ENCODE data around the gene APPL1. TPM values are rescaled to one million over a fixed set of nuclear protein-coding genes. Genes with fewer than 3 reads are reported as not detected.
A peak's percentile ranks its signal among the peaks of the same experiment; 100 is the strongest.

The APPL1 gene, protein sequence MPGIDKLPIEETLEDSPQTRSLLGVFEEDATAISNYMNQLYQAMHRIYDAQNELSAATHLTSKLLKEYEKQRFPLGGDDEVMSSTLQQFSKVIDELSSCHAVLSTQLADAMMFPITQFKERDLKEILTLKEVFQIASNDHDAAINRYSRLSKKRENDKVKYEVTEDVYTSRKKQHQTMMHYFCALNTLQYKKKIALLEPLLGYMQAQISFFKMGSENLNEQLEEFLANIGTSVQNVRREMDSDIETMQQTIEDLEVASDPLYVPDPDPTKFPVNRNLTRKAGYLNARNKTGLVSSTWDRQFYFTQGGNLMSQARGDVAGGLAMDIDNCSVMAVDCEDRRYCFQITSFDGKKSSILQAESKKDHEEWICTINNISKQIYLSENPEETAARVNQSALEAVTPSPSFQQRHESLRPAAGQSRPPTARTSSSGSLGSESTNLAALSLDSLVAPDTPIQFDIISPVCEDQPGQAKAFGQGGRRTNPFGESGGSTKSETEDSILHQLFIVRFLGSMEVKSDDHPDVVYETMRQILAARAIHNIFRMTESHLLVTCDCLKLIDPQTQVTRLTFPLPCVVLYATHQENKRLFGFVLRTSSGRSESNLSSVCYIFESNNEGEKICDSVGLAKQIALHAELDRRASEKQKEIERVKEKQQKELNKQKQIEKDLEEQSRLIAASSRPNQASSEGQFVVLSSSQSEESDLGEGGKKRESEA
- total RNA-seq: 63.0 TPM

DNA sequence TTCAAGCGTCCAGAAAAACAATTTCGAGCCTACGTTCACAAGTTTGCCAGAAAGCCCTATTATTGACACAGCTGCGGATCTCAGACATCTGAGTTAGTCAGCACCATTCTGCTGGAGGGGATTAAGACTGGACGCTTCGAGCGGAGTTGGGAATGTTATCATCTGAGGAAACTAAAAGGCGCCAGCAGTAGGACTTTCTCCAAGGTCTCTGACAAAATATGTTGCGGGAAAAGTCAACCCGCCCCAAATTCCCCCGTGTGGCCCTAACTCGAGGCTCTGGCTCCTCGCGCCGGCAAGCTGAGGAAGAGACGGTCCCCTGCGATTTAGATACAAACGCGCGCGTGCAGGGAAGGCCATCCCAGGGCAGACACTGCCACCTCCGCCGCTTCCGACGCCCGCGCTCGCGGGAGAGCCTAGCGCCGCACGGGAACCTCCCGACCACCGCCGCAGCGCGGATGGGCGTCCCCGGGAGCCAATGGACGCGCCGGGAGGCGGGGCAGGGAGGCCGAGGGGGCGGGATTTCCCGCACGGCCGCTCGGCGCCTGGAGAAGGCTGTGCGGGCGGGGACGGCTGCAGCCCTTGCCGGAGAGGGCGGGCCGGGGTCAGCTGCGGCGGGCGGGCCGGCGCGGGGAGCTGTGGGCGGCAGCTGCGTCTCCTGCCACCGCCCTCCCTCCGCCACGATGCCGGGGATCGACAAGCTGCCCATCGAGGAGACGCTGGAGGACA is at the start of gene APPL1:
Gene APPL1 (plus strand): TSS at position 526 of the 726 bp plus-strand sequence. CDS start 155 bp downstream, at position 681.
- DNase-seq: peak; percentile 90

DNA sequence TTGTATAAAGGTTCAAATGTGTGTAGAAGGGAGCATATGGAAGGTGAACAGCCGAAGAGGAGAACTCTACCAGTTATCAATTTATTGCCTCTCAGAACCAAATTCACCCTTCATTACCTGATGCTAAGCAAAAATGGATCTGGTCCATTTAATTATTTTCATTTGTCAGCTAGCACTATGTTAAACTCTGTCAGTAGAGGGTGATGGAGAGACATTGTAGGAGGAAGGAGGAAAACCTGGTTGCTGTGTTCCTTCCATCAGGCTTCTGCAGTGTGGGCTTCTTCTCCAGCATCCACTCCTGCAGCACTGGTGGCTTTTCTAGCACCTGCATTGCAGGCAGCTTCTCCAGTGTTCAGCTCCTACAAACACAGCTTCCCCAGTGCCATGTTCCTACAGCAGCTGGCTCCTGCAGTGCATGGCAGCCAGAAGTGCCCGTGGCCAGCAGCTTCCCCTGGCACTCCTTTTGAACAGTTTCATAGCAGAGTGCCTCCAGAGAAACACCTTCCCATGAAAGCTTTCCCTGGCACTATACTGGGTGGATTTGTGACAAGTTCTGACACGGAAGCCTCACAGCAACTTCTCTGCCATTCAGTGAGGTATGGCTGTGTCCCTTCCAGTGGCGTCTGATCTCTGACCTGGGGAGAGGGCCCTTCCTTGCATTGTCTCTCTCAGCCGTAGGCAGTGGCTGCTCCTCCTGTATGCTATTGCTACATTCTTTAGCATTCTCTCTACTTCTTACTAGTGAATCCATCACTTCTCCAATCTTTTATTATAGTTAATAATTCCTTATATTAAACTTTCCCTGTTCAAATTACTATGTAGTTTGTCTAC is 47.7 kb upstream of the APPL1 start:
- no peak for DNase-seq

DNA sequence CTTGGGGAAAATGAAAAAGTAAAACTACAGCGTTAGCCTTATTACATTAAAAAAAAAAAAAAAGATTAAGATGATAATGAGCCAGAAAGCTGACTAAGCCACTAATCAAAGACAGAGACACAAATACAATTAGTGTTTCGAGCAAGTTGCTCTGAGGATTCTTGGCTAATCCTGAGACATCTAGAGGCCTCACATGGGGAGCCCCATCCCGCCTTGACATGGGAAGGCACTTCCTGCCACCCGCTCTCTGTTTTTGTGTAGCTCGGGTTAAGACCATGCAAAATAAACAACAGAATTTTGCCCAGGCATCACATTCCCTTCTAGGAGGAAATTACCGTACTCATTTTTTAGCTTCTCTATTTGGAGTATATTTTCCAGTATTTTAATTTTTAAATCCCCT is 43.0 kb upstream of the APPL1 start:
- DNase-seq: peak; percentile 59

DNA sequence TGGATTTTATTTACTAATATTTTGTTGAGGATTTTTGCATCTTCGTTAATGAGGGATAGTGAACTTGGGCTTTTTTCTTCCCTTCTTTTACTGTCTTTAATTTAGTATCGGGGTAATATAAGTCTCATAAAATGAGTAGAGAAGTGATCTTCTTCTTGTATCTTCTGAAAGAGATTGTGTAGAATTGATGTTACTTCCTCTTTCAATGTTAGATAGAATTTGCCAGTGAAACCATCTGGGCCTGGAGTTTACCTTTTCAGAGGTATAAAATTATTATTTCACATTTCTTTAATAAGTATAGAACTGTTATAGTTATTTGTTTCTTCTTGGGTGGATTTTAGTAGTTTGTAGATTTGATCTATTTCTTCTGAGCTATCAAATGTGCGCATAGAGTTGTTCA is 35.5 kb upstream of the APPL1 start:
- no peak for DNase-seq

DNA sequence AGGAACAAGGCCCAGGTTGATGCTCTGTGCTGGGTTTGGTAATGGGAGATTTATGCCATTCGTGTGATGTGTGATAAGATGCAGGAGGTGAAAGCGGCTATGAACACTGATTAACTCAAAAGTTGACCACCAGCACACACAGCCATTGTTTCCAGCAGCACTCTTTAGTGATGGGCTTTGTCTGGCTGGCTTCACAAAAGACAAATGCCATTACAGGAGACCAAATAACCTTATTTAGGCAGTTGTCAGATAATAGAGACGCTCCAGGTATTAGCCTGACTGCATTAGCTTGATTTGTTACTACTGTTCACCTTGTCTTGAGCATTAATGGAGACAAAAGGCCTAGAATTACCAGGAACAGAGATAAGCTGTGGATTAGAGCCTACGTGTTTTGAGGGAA is 32.9 kb upstream of the APPL1 start:
- no peak for DNase-seq

DNA sequence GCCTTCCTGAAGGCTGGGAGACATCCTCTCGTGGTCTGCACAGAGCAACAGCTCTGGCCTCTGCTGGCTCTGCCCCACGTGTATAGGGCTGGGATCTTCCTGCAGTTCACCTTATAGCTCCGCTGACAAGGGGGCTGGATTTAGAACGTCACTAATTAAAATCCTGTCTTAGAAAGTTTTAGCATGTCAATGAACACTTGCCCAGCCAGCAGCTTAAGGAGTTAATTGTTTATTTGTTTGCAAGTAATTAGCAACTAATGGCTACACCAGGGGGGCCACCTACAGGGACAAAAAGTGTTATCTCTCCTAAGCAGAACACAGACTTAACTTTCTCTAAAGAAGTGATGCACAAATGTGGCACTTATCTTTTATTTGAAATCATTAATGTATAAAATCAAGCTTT is 27.6 kb upstream of the APPL1 start, which contains the start of gene HESX1:
Gene HESX1 (minus strand): TSS at position 84 of the 403 bp plus-strand sequence. CDS start 60 bp downstream, at position 24.
- no peak for DNase-seq

DNA sequence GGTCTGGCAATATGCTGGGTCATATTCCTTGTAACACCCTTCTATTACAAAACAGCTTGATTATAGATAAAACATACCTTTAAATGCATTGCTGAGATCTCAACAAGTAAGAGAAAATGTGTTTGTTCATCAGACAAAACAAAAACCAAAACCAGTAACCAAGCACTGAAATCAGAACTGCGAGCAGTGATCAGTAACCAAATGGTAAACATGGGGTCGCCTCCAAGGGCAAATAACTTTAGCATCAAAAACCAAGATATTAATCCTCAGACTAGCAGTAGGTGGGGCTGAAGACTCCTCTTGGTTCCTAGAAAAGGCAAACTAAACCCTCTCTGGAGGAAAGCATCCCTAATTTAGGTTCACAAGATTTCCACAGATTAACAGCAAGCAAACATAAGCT is 21.1 kb upstream of the APPL1 start:
- DNase-seq: no peak

DNA sequence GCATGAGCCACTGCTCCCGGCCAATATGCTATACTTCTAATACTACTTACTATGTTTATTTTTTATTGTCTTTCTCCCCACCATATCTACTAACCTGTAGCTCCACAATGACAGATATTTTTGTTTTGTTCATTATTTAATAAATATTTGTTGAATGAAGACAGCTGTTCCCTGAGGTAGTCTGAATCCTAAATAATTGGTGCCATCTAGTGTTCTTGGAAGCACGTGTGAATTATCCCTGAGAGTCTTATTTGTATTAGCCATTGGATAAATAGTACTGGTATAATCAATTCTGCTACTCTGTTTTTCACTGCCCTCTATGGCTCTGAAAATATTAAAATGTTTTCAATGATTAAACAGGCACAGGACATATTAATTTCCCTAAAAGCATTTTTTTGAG is 5.6 kb upstream of the APPL1 start:
- peak; percentile 68 for DNase-seq

DNA sequence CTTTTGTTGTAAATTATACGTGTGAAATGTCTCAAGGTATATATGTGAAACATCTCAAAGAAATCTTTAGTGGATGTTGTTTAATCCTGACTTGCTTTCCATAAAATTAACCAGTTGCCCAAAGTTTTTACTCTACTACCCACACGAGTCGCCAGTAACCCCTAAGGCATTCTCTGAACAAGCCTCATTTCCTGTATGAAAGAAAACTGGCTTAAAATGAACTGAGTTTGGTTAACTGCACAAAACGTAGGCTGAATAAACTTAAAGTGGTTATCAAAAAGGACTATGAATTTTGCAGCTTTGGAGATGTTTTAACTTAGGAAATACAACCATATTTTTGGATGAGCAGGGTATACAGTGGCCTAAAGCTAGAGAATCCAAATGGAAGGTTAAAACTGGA is 2.7 kb upstream of the APPL1 start:
- no peak for DNase-seq

DNA sequence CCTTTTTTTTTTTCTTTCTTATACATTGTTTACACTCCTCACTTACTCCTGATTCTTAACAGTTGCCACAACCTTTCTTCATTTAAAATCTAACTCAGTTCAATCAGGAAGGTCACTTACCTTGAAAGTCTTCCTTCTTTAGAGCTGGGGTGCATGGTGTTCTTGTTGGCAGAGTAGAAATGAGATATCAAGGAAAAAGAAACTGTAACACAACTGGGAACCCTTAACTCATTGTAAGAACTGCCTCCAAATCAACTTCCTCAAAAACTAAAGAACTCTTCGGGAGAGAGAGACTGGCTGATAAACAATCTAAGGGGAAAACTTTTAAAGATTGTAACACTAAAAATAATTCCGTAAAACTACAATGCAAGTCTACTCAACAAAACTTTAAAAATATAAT is 1.4 kb upstream of the APPL1 start:
- no peak for DNase-seq

DNA sequence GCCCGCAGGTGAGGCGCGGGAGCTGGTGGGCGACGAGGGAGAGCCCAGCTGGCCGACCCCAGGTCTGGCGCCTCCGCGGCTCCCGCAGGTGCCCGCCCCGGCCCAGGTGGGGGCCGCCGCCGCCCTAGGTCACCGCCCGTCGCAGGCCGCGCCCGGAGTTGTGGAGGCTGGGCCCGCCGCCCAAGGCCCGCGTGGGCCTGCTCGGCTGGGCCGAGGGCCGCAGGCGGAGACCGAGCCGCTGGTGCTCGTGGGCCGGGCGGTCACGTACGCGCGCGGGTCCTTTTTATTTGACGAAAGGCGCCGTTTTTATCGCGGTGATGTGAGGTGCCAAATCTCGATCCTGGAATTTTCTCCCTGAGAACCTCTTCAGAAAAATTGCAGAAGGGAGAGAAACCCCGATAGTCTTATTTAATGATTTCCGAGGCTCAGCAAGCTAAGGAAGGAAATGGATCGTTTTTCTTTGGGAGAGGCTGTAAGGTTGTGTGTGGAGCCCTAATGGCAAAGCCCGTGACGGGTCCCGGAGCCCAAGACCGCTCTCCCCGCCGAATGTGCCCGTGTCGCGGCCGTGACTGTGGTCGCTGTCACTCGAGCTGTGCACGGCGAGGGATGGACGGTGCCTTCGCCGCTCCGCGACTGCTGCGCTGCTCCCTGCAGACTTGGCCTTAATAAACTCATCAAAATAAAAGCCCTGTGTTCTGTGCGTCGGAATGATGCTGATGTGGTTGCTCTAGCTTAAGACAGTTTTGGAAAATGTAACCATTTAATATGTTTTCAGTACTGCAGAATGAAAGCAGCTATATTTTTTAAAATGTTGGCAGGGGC is 612 bp downstream of the APPL1 start:
- DNase-seq: peak; percentile 85

DNA sequence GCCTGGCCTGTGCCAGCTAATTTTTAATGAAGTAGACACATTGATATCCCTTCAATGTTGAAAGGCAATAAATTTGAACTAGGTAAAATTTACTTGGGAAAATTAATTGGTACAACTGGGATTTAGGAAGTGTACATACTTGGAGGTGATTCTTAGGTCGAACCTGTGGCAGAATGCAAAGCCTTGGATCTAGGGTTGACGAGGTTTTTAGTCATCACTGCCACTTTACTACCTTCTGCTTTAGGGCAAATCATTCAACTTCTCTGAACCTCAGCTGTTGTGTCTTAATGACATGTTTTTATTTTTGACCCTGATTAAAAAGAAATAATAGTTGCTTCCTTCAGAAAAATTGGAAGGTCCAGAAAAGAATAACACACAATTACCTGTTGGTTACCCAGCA is 2.5 kb downstream of the APPL1 start:
- no peak for DNase-seq

DNA sequence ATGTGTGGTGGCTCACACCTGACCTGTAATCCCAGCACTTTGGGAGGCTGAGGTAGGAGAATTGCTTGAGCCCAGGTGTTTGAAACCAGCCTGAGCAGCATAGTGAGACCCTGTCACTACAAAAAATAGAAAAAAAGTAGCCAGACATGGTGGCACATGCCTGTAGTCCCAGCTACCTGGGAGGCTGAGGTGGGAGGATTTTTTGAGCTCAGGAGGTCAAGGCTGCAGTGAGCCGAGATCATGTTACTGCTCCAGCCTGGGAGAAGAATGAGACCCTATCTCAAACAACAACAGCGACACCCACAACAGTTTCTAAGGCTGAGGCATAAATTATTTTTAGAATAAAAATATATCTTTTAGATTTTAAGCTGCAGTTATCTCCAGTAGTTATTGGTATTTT is 6.3 kb downstream of the APPL1 start:
- no peak for DNase-seq

DNA sequence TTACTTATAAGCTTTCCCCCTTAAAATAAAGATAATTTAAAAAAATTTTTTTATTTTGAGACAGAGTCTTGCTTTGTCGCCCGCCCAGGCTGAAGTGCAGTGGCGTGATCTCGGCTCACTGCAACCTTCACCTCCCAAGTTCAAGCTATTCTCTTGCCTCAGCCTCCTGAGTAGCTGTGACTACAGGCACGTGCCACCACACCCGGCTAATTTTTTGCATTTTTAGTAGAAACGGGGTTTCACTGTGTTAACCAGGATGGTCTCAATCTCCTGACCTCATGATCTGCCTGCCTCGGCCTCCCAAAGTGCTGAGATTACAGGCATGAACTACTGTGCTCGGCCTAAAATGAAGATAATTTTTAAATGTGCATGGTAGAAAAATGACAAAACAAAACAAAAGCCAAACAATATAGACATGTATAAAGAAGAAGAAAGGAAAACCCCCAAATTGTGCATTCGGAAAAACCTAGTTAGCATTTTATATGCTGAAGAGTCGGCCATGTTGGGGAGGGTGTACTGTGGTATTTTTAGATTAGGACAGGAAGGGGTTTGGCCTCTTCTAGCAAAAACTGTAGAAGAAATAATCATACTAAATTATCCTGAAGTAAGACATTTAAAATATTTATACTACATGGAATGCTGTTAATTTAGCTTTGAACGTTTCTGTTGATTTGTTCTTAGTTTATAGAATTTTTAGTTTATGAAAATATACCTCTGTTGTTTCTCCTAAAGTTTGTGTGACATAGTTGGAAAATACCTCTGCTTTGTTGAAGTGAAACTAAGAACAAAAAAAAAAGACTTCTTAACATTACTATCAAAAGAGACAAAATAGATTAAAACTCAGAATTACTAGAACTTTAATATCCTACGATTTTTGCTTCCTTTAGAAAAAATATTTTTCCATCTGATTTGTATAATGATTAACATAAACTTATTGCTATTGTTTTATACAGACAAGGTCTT is 7.4 kb downstream of the APPL1 start:
- DNase-seq: no peak

DNA sequence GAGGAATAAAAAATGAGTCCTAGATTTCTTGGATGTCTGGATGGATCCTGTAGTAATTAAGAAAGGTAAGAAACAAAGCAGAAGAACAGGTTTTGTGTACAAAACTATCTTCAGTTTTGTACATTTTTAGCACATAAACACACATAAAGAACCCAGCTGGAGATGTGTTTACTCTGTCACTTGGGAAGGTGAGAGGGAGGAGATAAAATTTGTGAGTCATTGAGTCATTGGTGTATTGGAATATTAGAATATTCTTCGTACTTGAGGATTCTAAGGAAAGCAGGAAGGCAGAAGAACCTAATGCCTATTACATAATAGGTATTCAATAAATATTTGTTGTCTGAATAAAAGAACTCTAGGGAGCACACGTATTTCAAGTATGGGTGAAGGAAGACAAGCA is 17.4 kb downstream of the APPL1 start:
- no peak for DNase-seq

DNA sequence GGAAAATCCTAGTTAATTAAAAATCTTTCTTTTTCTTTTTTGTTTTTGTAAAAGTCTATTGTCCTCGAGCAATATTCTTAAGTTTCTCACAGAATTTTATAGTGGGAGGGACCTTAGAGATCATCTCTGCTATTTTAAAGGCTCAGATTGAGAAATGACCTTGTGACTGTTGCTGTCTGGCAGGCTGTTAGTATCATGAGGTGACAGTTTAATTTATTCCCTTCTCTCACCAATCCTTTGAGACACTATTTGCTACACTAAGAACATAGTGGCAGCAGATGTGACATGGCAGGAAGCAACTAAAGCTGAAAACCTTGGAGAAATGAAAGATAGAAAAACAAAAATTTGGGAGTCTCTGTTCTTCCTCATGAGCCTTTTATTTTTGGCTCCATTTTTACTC is 24.9 kb downstream of the APPL1 start:
- DNase-seq: no peak

DNA sequence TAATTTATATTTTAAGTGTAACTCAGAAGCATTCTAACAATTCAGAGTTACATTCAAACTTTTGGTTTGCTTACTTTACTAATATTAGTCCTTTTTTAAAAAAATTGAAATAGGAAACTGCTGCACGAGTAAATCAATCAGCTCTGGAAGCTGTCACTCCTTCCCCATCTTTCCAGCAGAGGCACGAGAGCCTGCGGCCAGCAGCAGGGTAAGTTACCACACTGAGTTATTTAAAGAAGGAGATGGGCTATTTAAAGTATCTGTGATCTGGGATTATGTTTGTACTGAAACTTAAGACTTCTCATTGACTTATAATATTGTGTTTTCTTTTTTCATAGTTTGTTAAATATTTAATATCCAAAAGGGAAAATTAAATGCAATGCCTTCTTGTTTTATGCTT is 29.3 kb downstream of the APPL1 start:
- DNase-seq: no peak

DNA sequence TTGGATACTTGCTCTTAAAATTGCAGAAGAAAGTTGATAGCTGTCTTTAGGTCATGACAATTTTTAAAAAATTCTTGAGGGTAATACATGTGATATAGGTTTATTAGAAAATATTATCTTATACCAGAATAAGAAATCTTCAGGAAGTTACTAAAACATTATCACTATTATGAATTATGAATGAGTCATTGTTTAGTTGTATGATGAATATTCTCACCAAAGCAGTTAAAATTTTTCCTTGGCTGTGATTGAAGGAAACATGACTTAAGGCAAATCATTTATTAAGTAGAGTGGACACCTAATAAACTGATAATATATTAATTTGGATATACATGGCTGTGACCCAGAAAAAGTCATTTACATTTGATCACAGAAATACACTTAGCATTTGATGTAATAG is 30.1 kb downstream of the APPL1 start:
- DNase-seq: no peak

DNA sequence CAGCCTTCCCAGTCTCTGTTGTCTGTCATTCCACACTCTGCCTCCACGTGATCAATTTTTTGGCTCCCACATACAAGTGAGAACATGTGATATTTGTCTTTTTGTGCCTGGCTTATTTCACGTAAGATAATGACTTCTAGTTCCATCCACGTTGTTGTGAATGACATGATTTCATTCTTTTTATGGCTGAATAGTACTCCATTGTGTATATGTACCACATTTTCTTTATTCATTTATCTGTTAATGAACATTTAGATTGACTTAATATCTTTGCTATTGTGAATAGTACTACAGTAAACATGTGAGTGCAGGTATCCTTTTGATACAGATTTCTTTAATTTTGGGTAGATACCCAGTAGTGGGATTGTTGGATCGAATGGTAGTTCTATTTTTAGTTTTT is 33.6 kb downstream of the APPL1 start:
- no peak for DNase-seq

DNA sequence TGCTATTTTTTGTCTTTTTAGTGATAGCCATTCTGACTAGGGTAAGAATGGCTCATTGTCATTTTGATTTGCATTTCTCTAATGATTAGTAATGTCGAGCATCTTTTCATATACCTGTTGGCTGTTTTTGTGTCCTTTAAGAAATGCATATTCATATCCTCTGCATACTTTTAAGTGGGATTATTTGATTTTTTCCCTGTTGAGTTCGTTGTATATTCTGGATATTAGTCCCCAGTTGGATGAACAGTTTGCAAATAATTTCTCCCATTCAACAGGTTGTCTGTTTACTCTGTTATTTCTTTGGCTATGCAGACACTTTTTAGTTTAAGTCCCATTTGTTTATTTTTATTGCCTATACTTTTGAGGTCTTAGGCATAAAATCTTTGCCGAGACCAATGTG is 34.4 kb downstream of the APPL1 start:
- DNase-seq: no peak

Measured in skin of body (tissue), 2 donors.